K562 (cell line): ENCODE data around the gene RHBDL3.

Experiments
- ARHGAP35 ChIP-seq: fragments of 450-650 bp; IDR thresholded peaks from 2 replicates; pipeline ENCODE4 v1.6.1; 2018; ENCODE audit not compliant: partially characterized antibody
- ATF3 ChIP-seq, 2 experiments: fragments of 450-650 bp in 1 of 2; sonication (generic) in 1 of 2; formaldehyde crosslinking in 1 of 2; IDR thresholded peaks in 1 of 2; conservative IDR thresholded peaks in 1 of 2; 2 replicates each; pipeline versions ENCODE4 v1.6.1 to v1.8.1; 2016 to 2023; ENCODE audit warnings: mild to moderate bottlenecking in 2 of 2, moderate library complexity in 2 of 2, inconsistent platforms in 1 of 2, missing genetic modification reagents in 1 of 2
- ELF1 ChIP-seq: fragments of 200-800 bp; sonication (Bioruptor generic); IDR thresholded peaks from 2 replicates; pipeline ENCODE4 v1.6.1; 2016; ENCODE audit warnings: missing genetic modification characterization, missing compliant biosample characterization
- ELF4 ChIP-seq: fragments of 450-650 bp; formaldehyde crosslinking; IDR thresholded peaks from 2 replicates; pipeline ENCODE4 v1.4.0; 2022; ENCODE audit warnings: missing genetic modification characterization
- FOS ChIP-seq: IDR thresholded peaks from 3 replicates; pipeline ENCODE4 v1.6.1; 2011; ENCODE audit not compliant: insufficient read length; ENCODE audit errors: extremely low read depth
- GATAD2A ChIP-seq: fragments of 450-650 bp; IDR thresholded peaks from 2 replicates; pipeline ENCODE4 v1.6.1; 2017
- GMEB1 ChIP-seq: fragments of 250-450 bp; sonication (Bioruptor Pico); IDR thresholded peaks from 2 replicates; pipeline ENCODE4 v1.4.0; 2020; ENCODE audit warnings: mild to moderate bottlenecking
- NR1H2 ChIP-seq: sonication (generic); formaldehyde crosslinking; IDR thresholded peaks from 2 replicates; pipeline ENCODE4 v1.4.0; 2020; ENCODE audit warnings: mild to moderate bottlenecking, missing genetic modification reagents
- ZNF124 ChIP-seq: sonication (generic); formaldehyde crosslinking; IDR thresholded peaks from 2 replicates; pipeline ENCODE4 v1.8.1; 2022; ENCODE audit warnings: missing genetic modification reagents

GRCh38 chr17:32320847-32321246, 55.2 kb downstream of the RHBDL3 start:
- TF ChIP-seq ELF4 (CRISPR knock-in tag) (no peak), FOS (no peak), ZNF124 (no peak), ATF3 (IDR thresholded peaks at IDR 0.05) (no peak), ATF3 (CRISPR knock-in tag; conservative IDR thresholded peaks at IDR 0.05) (no peak), ARHGAP35 (no peak), GMEB1 (CRISPR knock-in tag) (no peak), NR1H2 (CRISPR knock-in tag) (no peak), ELF1 (tag) (no peak), GATAD2A (no peak)
